ENCODE results near the gene MB.
"Not testable (repeated sequence)": the region's sequence is repeated elsewhere in the genome, so short reads cannot be mapped to it uniquely, and the experiment has no call there.

Gene MB

DNA sequence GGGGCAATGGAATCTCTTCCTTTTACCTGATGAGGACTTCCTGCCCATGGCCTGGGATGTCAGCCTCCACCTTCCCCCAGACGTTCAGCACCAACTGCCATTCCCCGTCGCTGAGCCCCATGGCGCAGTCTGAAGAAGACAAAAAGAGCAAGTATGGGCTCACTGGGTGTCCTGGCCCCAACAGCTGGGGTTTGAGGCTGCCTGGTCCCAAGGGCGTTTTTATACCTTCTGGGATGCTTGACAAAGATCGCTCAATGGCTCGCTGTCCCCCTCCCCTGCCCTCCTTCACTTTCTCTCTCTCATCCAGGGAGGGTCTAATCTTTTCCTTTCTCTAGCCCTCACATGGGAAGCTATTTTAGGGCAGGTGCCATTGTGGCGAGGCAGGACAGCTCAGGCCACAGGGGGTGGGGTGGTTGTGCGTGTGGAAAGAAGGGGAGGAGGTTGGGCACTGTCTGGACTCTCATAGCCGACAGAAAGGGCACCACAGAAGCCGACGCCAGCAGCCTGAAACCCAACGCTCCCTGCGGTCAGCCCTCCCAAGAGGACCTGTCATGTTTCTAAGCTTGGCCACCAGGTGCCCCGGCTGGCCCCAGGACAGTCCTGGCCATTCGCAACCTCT is at the start of gene MB:
Gene MB (minus strand): TSS at position 193 of the 619 bp plus-strand sequence. CDS start 72 bp downstream, at position 121.
- DNase-seq: no peak

- DNase-seq: not testable (repeated sequence)
Observed at GRCh38 chr22:35666699-35667098, 49.6 kb upstream of the MB start.

DNA sequence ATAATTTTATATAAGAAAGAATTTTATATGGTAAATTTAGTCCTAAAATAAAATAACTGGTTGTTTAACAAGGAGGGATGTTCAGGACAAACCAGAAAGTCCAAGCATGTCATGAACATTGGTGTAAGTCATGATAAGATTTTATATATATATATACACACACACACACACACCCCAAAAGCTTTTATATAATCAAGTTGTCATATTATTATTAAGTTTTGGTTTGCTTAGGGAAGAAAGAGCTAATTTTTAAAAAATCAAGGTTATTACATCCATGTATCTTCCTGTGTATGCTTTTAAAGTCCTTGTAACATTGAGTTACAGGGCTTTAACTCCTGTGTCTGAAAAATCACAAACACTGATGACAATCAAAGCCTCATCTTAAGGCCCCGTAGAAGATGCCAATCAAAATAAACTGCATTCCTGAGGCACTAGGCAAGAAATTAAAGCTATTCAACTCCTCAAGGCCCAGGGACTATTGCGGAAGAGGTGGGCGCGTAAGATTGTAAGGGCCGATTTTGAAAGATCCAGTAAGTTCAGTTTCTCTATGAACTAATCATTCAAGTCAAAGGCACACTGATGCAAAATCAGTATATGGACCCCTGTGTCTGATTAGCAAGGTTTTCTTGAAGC is 47.9 kb upstream of the MB start:
- DNase-seq: no peak

GRCh38 chr22:35663371-35663770 is 46.2 kb upstream of the MB start:
- DNase-seq: no peak

- DNase-seq: no peak
Observed at GRCh38 chr22:35662914-35663313, 45.8 kb upstream of the MB start.

DNA sequence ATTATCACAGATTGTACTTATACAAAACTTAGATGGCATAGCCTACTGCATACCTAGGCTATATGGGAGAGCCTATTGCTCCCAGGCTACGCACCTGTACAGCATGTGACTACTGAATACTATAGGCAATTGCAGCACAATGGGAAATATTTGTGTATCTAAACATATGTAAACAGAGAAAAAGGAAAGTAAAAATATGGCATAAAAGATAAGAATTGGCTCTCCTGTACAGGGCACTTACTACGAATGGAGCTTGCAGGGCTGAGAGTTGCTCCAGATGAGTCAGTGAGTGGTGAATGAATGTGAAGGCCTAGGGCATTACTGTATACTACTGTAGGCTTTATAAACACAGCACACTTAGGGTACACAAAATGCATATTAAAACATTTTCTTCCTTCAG is 44.3 kb upstream of the MB start:
- no peak for DNase-seq

GRCh38 chr22:35660291-35661127 is 43.4 kb upstream of the MB start:
- DNase-seq: no peak

GRCh38 chr22:35657571-35658312 is 40.6 kb upstream of the MB start:
- no peak for DNase-seq

DNA sequence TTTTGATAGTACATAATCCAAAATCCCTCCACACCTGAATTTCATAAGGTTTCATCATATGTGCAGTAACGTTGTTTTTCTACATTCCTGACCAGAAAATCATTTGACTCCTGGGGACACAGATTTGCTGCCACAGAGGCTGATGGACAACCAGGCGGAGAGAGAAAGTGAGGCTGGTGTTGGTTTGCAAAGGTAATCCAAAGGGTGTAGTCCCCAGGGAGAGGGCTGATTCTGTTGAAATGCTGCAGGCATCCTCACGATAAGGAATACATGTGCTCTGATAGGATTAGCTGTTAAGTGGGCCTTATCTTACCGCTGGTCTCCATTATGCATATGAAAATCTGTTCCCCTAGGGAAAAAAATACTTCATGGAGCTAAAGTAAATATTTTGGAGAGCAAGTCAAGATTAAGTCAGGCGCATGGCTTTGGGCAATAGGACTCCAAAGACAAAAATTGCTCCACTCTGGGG is 39.2 kb upstream of the MB start:
- no peak for DNase-seq

DNA sequence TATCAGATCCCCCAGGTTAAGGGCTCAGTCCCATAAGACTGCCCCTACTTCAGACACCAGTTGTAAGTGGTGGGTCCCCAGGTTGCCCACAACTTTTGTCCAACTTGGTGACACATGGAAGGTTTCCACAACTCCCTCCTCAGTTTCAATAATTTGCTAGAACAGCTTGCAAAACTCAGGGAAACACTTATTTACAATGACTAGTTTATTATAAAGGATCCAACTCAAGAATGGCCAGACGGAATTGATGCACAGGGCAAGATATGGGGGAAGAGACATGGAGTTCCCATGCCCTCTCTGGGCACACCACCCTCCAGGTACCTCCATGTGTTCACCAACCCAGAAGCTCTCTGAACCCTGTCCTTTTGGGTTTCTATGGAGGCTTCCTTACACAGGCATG is 36.7 kb upstream of the MB start:
- DNase-seq: no peak

- DNase-seq: no peak
Observed at GRCh38 chr22:35651085-35651484, 34.0 kb upstream of the MB start.

GRCh38 chr22:35649636-35650250 is 32.6 kb upstream of the MB start:
- no peak for DNase-seq

- DNase-seq: no peak
Observed at GRCh38 chr22:35649026-35649553, 32.0 kb upstream of the MB start.

DNA sequence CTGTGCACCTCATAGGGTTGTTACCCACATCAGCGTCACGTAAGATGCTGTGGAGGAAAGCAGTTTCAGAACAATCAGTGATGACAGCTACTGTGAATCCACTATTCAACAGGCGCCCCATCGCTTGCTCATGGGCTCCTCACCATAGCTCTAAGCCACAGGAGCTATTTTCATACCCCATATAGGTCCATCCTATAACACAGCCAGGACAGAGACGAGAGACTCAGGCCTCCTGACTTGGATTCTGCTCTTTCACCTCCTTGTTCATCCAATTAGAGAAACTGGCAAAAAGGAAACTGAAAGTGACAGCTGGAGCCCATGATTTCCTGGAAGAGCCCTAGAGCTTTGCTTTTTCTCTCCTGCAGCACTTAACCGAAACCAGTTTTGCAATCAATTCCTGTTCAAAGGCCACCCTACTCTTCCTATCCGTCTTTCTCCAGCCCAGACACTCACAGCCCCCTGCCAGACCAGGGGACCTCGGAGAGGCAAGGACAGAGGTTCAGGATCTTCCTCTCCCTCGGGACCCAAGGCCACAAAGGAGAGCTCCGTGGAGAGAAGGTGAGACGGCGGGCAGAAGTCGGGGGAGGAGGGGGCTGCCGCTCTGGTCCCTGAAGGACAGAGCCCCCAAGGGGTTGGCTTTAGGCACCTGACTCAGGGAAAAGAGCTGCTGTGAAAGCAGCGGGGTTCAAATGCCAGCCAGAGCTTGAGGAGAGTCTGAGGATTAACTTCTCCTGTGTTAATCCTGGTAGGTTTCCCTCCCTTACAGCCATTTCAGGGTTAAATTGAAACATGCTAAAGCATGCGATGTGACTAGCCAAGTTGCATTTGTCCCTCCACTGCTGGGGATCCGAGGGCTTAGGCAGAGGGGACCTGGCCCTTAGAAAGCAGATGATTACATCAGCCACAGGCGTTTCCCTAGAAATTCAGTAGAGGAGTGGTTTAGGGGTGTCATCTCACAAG is 31.2 kb upstream of the MB start, which contains the start of gene APOL6:
Gene APOL6 (plus strand): TSS at position 381 of the 960 bp plus-strand sequence. CDS start 7,980 bp downstream, outside the sequence.
- DNase-seq: peak; percentile 83

DNA sequence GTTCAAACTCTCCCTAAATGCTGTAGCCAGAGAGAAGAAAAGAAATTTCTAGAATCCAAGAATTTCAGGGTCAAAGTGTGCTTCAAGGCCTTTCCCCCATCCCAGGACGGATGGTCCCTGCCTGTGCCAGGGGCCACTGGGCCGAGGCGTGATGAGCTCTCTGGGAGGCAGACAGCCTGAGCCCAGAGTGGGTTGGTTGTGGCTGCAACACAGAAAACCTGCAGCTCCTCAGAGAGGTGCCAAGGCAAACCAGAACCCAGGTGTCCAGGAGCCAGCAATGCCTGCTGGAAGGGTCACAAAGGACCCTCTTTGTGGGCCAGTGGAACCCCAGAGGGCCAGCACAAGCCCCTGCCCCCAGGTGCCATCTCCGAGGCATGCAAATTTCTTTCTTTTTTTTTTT is 28.5 kb upstream of the MB start:
- DNase-seq: no peak

GRCh38 chr22:35643991-35644390 is 26.9 kb upstream of the MB start:
- no peak for DNase-seq

DNA sequence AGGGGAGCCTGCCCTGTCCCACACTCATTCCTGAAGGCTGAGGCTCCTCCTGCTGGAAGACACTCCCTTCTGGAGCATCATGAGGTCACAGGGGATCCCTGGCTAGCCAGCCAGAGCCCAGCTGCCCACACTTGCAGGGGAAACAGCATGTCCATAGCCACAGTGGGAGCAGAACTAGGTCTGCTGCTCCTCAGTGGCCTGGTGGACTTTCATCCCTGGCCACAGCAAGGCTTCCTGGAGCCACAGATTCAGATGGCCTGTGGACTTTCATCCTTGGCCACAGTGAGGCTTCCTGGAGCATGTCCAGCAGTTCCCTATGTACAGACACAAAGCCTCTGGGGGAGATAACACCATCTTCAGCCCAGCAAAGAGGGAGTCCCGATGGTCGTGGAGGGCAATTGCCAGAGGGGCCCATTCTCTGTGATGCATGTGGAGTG is 25.2 kb upstream of the MB start:
- DNase-seq: no peak

DNA sequence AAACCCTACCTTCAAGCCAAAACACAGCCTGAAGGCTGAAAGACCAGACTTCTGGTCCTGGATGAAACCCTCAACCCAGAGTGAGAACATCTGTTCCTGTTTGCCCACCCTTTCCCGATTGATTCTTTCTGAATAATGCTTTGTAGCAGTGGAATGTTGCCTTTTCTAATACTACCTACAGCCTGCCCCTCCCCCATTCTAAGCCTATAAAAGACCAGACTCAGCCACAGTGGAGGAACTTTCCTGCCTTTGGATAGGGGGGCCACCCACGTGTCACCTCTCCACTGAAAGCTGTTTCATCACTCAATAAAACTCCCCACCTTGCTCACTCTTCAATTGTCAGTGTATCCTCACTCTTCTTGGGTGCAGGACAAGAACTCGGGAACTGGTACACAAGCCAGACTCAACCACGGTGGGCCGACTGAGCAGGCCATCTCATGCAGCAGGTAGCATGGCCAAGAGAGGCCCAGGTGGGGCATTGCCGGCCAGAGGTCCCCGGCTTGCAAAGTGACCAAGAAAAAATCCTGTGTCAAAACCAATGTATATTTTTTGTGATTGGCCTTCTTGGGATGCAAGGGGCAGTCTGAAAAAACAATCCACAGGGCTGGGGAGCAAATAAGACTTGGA is 24.5 kb upstream of the MB start:
- no peak for DNase-seq

GRCh38 chr22:35638410-35638809 is 21.3 kb upstream of the MB start:
- no peak for DNase-seq

DNA sequence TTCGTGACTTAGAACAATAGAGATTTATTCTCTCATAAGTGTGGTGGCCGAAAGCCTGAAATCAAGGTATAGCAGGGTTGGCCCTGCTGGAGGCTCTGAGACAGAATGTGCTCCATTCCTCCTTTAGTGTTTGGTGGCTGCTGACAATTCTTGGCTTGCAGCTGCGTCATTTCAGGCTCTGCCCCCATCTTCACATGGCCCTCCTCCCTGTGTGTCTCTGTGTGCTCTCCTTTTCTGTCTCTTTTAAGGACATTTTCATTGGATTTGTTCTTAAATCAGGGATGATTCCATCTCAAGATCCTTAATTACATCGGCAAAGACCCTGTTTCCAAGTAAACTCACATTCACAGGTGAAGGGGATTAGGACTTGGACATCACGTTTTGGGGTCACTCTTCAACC is 20.9 kb upstream of the MB start:
- DNase-seq: no peak

DNA sequence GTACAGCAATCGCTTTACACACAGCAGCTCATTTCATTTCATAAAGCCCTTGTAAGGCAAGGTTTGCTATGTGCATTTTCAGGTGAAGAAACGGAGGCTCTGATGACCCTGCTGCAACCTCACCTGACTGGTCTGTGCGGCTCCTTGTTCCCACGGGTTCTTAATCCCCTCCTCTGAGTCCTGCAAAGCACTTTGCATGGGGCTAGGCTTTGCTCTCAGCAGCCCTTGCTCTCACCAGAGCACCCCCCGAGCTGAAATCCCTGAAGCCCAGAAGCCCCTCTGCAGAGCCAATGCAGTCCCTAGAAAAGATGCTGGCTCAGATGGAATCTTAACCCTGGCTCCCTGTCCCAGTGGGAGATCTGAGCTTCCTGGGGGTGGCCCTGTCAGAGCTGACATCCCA is 20.1 kb upstream of the MB start:
- no peak for DNase-seq
